NCI-H2171 treated with DMSO at 0.1 percent for 48 hours (cell line): ENCODE results near the gene SHC3.
A peak's percentile ranks its signal among the peaks of the same experiment; 100 is the strongest.
"Not testable (repeated sequence)": the region's sequence is repeated elsewhere in the genome, so short reads cannot be mapped to it uniquely, and the experiment has no call there.

Source experiments
- DNase-seq: peaks from one replicate; lab custom pipeline; 2025; lab: John Stamatoyannopoulos, UW

The SHC3 gene

GRCh38 chr9:89177944-89178829 lies at the start of gene SHC3:
SHC3 (minus strand) TSS chr9:89178818; CDS start chr9:89178460, 358 bp downstream.
- DNase-seq: no peak

GRCh38 chr9:89225991-89226471 lies 47.4 kb upstream of the SHC3 start:
- DNase-seq: no peak

DNA sequence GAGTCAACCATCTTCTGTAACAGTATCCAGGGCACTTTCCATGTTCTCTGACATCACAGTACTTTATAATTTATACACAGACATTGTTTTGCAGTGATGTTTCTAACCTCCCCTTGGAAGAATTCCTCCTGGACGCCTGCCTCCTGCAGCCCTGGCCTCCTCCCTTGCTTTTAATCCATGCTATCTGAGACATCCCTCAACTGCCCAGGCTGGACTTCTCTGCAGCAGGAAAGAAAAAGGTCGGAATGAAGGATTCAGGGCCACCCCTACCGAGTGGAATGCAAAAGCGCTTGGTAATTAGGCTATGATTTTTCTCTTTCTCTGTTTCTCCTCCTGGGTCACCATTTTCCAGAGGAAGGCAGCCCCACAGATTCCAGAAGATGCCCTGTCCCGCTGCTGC lies 47.0 kb upstream of the SHC3 start:
- no peak for DNase-seq

DNA sequence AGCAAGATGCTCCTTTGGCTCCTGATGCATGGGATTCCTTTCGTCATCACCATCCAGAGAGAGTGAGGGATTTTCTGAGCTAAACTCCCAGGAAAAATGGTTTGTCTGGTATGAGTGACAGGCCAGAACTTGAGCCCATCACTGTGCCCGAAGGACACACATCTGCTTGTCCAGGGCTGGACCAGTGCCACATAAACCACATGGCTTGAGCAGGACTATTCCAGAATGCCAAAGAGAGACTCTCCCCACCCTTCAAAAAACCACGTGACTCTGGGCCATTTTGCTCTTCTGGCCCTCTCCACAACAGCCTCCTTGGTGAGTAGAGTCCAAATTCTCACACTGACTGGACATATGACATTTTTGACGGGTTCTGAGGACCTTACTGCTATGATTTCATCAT lies 46.4 kb upstream of the SHC3 start:
- no peak for DNase-seq

DNA sequence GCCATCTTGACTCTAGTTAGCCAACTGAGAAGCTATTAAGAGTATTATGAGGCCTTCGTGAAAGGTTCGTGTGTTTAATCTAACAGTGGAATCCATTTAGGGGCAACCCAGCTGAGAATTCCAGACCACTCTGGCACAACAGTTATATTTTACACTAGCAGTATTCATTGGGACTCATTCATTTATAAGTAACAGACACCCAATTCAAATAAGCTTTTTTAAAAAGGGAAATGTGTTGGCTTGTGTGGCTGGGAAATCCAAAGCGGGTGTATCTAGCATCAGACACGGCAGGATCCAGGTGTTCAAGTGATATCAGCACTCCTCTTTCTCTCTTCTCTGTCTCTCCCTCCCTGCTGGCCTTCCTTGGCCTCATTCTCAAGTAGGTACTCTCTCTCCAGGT lies 46.0 kb upstream of the SHC3 start:
- no peak for DNase-seq

- no peak for DNase-seq
Measured at GRCh38 chr9:89223396-89223977, 44.9 kb upstream of the SHC3 start.

- no peak for DNase-seq
Measured at GRCh38 chr9:89219637-89220036, 41.0 kb upstream of the SHC3 start.

DNA sequence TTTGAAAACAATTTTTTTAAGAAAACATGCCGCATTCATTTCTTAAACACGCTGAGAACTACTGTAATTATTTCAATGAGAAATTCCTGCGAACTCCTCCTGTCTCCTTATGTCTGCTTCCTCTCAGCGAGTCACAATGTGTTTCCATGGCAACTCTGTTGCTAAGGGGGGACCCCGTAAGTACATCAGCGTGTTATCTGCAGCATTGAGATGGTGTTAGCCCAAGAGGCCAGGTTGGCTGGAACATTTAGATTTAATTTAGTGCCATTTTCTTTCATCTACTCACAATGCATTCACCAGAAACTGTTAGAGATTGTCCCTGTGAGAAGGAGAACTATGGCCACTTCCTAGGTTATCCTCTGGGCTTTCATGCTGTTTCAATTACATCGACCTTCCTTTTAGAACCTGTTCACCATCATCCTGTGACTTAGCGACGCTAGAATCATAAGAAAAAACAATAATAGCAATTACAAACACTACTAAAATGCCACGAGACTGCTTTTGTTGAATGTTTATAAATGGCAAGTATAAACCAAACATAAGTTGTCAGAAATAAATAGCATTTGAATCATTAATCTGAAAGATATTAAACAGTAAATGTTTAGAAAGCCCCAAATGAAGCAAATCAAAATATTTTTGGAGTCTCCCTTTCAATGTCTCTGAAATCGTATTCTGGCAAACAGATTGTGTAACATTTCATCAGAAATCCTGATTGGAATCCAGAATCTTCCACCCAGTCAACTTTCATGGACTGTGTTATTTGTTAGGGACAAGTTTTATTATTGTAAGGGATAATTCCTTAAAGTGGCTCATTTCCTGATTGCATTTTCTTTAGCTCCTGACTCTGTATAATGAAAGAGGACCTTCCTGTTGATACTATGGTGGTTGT lies 39.7 kb upstream of the SHC3 start:
- peak; percentile 5 for DNase-seq

GRCh38 chr9:89215342-89215741 lies 36.7 kb upstream of the SHC3 start:
- no peak for DNase-seq

DNA sequence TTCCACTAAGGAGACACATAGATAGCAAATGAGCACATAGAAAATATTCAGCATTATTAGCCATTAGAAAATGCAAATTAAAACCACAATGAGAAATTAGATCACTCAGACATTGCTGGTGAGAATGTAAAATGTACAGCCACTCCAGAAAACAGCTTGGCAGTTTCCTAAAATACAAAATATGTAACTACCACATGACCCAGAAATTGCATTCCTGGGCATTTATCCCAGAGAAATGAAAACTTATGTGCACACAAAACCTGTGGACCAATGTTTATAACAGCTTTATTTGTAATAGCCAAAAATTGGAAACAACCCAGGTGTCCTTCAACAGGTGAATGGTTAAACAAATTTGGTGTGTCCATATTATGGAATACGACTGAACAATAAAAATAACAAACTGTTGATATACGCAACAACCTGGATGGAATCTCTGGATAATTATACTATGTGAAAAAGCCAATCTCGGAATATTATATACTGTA lies 34.8 kb upstream of the SHC3 start:
- no peak for DNase-seq

GRCh38 chr9:89212171-89212570 lies 33.6 kb upstream of the SHC3 start:
- no peak for DNase-seq

DNA sequence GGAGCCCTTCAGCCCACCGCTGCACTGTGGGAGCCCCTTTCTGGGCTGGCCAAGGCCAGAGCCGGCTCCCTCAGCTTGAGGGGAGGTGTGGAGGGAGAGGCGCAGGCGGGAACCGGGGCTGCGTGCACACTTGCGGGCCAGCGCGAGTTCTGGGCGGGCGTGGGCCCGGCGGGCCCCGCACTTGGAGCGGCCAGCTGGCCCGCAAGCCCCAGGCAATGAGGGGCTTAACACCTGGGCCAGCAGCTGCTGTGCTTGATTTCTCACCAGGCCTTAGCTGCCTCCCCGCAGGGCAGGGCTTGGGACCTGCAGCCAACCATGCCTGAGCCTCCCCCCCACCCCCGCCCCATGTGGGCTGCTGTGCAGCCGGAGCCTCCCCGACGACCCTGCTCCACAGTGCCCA lies 30.7 kb upstream of the SHC3 start:
- DNase-seq: not testable (repeated sequence)

DNA sequence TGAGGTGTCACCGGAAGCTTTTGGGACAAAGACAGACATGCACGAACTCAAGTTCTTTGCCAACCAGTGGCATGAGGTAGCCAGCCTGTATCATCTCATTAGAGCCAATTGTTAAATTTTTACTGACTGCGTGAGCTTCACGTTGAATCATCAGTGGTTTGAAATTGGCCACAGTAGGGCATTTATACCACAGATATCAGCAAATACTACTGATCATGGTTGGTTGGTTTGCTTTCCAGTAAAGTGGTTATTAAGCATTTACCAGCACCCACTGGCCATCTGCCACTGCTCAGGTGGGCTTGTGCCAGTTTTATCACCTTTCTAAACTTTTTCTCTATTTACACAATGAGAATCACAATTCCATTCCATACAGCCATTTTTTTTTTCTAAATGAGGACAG lies 28.4 kb upstream of the SHC3 start:
- no peak for DNase-seq

DNA sequence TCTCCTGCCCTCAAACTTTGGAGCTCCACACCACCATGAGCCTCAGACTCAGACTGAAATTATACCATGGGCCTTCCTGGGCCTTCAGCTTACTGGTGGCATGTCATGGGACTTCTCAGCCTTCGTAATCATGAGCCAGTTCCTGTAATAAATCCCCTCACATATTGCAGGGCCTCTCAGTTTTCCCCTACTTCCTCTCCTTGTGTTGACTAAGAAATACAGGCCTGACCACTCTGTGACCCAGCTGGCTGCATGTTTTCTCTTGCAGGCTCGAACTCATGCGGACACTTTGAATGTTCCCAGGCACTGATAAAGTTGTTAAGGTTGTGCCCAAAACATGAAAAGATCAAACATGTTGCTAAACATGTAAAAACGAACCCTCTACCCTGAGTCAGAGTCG lies 26.2 kb upstream of the SHC3 start:
- no peak for DNase-seq

DNA sequence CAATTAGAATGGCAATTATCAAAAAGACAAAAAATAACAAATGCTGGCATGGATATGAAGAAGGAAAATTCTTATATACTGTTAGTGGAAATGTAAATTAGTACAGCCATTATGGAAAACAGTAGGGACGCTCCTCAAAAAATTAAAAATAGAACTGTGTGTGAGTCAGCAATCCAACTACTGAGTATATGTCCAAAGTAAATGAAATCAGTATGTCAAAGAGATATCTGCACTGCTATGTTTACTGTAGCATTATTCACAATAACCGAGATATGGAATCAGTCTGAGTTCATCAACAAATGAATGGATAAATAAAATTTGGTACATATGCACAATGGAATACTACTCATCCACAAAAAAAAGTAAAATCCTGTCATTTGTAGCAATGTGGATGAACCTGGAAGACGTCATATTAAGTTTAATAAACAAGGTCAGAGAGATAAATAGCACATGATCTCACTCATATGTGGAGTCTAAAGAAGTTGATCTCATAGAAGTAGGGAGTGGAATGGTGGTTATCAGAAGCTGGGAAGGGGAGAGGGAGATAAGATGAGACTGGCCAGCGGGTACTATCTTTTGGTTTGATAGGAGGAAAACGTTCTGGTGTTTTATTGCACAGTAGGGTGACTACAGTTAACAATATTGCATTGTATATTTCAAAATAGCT lies 16.6 kb upstream of the SHC3 start:
- DNase-seq: no peak

- DNase-seq: no peak
Measured at GRCh38 chr9:89194421-89195130, 16.0 kb upstream of the SHC3 start.

DNA sequence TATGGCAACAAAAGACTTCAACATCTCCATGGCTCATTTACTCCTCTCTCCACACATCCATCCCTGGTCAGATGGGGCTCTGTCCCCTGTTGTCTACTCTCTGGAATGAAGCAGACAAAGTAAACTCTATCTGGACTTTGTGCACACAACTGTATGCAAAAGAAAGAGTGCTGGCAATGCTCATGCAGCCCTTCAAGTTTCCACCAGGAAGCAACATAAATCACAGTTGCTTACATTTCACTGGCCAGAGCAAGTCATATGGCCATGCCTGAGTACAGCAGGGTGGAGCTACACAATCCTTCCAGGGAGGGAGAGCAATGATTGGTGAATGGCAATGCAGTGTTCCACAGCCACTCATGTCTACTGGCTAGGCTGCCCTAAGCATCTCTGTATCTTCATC lies 12.4 kb upstream of the SHC3 start:
- no peak for DNase-seq

- no peak for DNase-seq
Measured at GRCh38 chr9:89189215-89189614, 10.6 kb upstream of the SHC3 start.

GRCh38 chr9:89187950-89188349 lies 9.3 kb upstream of the SHC3 start:
- no peak for DNase-seq

GRCh38 chr9:89187541-89187940 lies 8.9 kb upstream of the SHC3 start:
- DNase-seq: no peak

DNA sequence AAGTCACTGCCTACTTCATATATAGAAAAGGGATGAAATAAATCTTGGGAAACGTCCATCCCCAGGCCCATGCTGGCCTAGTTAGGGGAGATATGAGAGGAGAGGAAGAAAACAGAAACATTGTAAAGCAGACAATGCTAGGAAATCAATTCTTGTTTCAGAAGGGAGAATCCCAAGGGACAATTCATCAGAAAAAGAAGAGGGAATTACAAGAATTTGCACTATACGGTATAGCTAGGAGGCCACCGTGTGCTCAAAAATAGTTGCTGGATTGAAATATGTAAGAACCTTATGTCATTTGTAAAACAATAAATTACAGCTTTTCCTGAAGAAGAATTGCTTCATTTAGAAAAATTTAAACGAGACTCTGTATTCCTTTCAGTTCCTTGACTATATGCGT lies 8.3 kb upstream of the SHC3 start:
- no peak for DNase-seq
